Measurements from ENCODE around the gene CDH16.

DNA sequence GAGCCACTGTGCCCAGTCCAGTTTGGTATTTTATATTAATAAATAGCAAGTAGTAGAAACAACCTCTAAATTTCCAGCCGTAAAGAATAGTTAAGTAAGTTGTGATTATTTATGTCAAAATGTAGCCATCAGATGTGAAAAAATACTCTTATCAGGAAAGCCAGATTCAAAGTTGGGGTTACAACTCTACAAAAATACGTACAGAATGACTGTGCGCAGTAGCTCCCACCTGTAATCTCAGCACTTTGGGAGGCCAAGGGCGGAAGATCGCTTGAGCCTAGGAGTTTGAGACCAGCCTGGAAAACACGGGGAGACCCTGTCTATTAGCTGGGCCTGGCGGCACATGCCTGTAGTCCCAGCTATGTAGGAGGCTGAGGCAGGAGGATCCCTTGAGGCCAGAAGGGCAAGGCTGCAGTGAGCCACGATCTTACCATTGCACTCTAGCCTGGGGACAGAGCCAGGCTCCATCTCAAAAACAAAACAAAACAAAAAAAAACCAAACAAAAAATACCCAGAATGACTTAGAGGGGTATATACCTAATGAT lies 36.6 kb downstream of the CDH16 start:
- TF ChIP-seq POLR2A (IDR thresholded peaks at IDR 0.05) (no peak), EP300 (IDR thresholded peaks at IDR 0.05) (no peak)
- TF ChIP-seq, protein P1, sequence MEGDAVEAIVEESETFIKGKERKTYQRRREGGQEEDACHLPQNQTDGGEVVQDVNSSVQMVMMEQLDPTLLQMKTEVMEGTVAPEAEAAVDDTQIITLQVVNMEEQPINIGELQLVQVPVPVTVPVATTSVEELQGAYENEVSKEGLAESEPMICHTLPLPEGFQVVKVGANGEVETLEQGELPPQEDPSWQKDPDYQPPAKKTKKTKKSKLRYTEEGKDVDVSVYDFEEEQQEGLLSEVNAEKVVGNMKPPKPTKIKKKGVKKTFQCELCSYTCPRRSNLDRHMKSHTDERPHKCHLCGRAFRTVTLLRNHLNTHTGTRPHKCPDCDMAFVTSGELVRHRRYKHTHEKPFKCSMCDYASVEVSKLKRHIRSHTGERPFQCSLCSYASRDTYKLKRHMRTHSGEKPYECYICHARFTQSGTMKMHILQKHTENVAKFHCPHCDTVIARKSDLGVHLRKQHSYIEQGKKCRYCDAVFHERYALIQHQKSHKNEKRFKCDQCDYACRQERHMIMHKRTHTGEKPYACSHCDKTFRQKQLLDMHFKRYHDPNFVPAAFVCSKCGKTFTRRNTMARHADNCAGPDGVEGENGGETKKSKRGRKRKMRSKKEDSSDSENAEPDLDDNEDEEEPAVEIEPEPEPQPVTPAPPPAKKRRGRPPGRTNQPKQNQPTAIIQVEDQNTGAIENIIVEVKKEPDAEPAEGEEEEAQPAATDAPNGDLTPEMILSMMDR (IDR thresholded peaks at IDR 0.05), result no peak
